Neuron (in vitro differentiated cells): ENCODE results near the gene TMEM117.
"Not testable (repeated sequence)": the region's sequence is repeated elsewhere in the genome, so short reads cannot be mapped to it uniquely, and the experiment has no call there.

Experiments
- H2AFZ ChIP-seq: one replicate; pipeline ENCODE4 v1.6.1; 2013; ENCODE audit warnings: low read depth, mild to moderate bottlenecking, inconsistent platforms, low read length, moderate library complexity
- H3K27me3 ChIP-seq: one replicate; pipeline ENCODE4 v1.6.1; 2013; ENCODE audit warnings: low read length; ENCODE audit not compliant: insufficient read depth
- H3K36me3 ChIP-seq: one replicate; pipeline ENCODE4 v1.6.1; 2013; ENCODE audit warnings: low read length; ENCODE audit not compliant: insufficient read depth
- H3K4me1 ChIP-seq: one replicate; pipeline ENCODE4 v1.6.1; 2013; ENCODE audit warnings: low read length; ENCODE audit not compliant: insufficient read depth
- H3K4me3 ChIP-seq: 2 replicates; pipeline ENCODE4 v1.5.1; 2013; ENCODE audit warnings: mild to moderate bottlenecking, low read length, moderate library complexity
- H3K9me3 ChIP-seq: one replicate; pipeline ENCODE4 v1.6.1; 2013; ENCODE audit warnings: low read length

Gene TMEM117

GRCh38 chr12:44143175-44143574, 307.3 kb downstream of the TMEM117 start:
- no peak overlapping the region for H3K4me3 ChIP-seq
- H3K4me1 ChIP-seq = no peaks in the 10 kb centered on the region
- no peaks in the 10 kb centered on the region for H3K36me3 ChIP-seq
- no peak overlapping the region for H2AFZ ChIP-seq
- H3K27me3 ChIP-seq = no peaks in the 10 kb centered on the region
- H3K9me3 ChIP-seq = no peaks in the 10 kb centered on the region

- Histone ChIP-seq H3K36me3 (no peaks in the 10 kb centered on the region), H3K4me1 (peaks cover 4% of the 10 kb centered on the region), H3K9me3 (peaks cover 2% of the 10 kb centered on the region)
Observed at GRCh38 chr12:44148936-44149335, 313.1 kb downstream of the TMEM117 start.

GRCh38 chr12:44154128-44154527, 318.2 kb downstream of the TMEM117 start:
- Histone ChIP-seq H3K27me3 (no peaks in the 10 kb centered on the region), H2AFZ (no peak overlapping the region), H3K4me3 (no peak overlapping the region), H3K9me3 (no peaks in the 10 kb centered on the region), H3K36me3 (no peaks in the 10 kb centered on the region), H3K4me1 (peaks cover 22% of the 10 kb centered on the region)

More at GRCh38 chr12:44148936-44149335, 313.1 kb downstream of the TMEM117 start:
- H3K4me3 ChIP-seq = no peak overlapping the region
- H3K27me3 ChIP-seq = no peaks in the 10 kb centered on the region
- H2AFZ ChIP-seq = peak overlapping the region; percentile 57

- Histone ChIP-seq H3K36me3 (no peaks in the 10 kb centered on the region), H3K4me3 (no peak overlapping the region), H3K9me3 (no peaks in the 10 kb centered on the region), H3K4me1 (peaks cover 31% of the 10 kb centered on the region), H2AFZ (no peak overlapping the region), H3K27me3 (no peaks in the 10 kb centered on the region)
Observed at GRCh38 chr12:44155358-44155757, 319.5 kb downstream of the TMEM117 start.

- no peaks in the 10 kb centered on the region for H3K36me3 ChIP-seq
- H3K9me3 ChIP-seq = no peaks in the 10 kb centered on the region
- H3K27me3 ChIP-seq = no peaks in the 10 kb centered on the region
- no peak overlapping the region for H3K4me3 ChIP-seq
- peaks cover 31% of the 10 kb centered on the region for H3K4me1 ChIP-seq
- H2AFZ ChIP-seq = no peak overlapping the region
Observed at GRCh38 chr12:44157359-44157758, 321.5 kb downstream of the TMEM117 start.

- H3K27me3 ChIP-seq = no peaks in the 10 kb centered on the region
- no peaks in the 10 kb centered on the region for H3K9me3 ChIP-seq
- no peaks in the 10 kb centered on the region for H3K36me3 ChIP-seq
- peaks cover 31% of the 10 kb centered on the region for H3K4me1 ChIP-seq
- H3K4me3 ChIP-seq = no peak overlapping the region
- H2AFZ ChIP-seq = no peak overlapping the region
Observed at GRCh38 chr12:44158746-44159145, 322.9 kb downstream of the TMEM117 start.

GRCh38 chr12:44159216-44159615, 323.3 kb downstream of the TMEM117 start:
- Histone ChIP-seq H2AFZ (no peak overlapping the region), H3K4me1 (peaks cover 31% of the 10 kb centered on the region), H3K4me3 (no peak overlapping the region), H3K36me3 (no peaks in the 10 kb centered on the region), H3K27me3 (no peaks in the 10 kb centered on the region), H3K9me3 (no peaks in the 10 kb centered on the region)

- no peaks in the 10 kb centered on the region for H3K9me3 ChIP-seq
- no peaks in the 10 kb centered on the region for H3K27me3 ChIP-seq
Observed at GRCh38 chr12:44159862-44160261, 324.0 kb downstream of the TMEM117 start.

GRCh38 chr12:44162961-44163360, 327.1 kb downstream of the TMEM117 start:
- no peaks in the 10 kb centered on the region for H3K27me3 ChIP-seq
- no peak overlapping the region for H3K4me3 ChIP-seq
- H3K36me3 ChIP-seq = no peaks in the 10 kb centered on the region

More at GRCh38 chr12:44159862-44160261, 324.0 kb downstream of the TMEM117 start:
- no peaks in the 10 kb centered on the region for H3K36me3 ChIP-seq
- H3K4me3 ChIP-seq = no peak overlapping the region
- no peak overlapping the region for H2AFZ ChIP-seq
- H3K4me1 ChIP-seq = peaks cover 31% of the 10 kb centered on the region

GRCh38 chr12:44174053-44174452, 338.2 kb downstream of the TMEM117 start:
- Histone ChIP-seq H3K9me3 (peaks cover 2% of the 10 kb centered on the region), H3K4me1 (no peaks in the 10 kb centered on the region), H3K36me3 (no peaks in the 10 kb centered on the region), H3K4me3 (no peak overlapping the region), H3K27me3 (no peaks in the 10 kb centered on the region), H2AFZ (no peak overlapping the region)

More at GRCh38 chr12:44162961-44163360, 327.1 kb downstream of the TMEM117 start:
- Histone ChIP-seq H3K9me3 (no peaks in the 10 kb centered on the region), H2AFZ (no peak overlapping the region), H3K4me1 (peaks cover 21% of the 10 kb centered on the region)

GRCh38 chr12:44184499-44185206, 348.8 kb downstream of the TMEM117 start:
- Histone ChIP-seq H2AFZ (no peak overlapping the region), H3K4me1 (no peaks in the 10 kb centered on the region), H3K9me3 (peaks cover 2% of the 10 kb centered on the region), H3K4me3 (no peak overlapping the region), H3K27me3 (no peaks in the 10 kb centered on the region), H3K36me3 (no peaks in the 10 kb centered on the region)

- Histone ChIP-seq H2AFZ (no peak overlapping the region), H3K27me3 (no peaks in the 10 kb centered on the region), H3K36me3 (no peaks in the 10 kb centered on the region), H3K4me1 (no peaks in the 10 kb centered on the region), H3K9me3 (no peaks in the 10 kb centered on the region), H3K4me3 (no peak overlapping the region)
Observed at GRCh38 chr12:44193281-44193680, 357.4 kb downstream of the TMEM117 start.

GRCh38 chr12:44195719-44196118, 359.8 kb downstream of the TMEM117 start:
- not testable (repeated sequence) for H3K4me3 ChIP-seq, H3K36me3 ChIP-seq, H3K27me3 ChIP-seq

GRCh38 chr12:44206045-44206444, 370.2 kb downstream of the TMEM117 start:
- Histone ChIP-seq H3K27me3 (no peaks in the 10 kb centered on the region), H3K36me3 (no peaks in the 10 kb centered on the region), H3K9me3 (peaks cover 10% of the 10 kb centered on the region), H2AFZ (no peak overlapping the region), H3K4me3 (no peak overlapping the region), H3K4me1 (peaks cover 2% of the 10 kb centered on the region)

More at GRCh38 chr12:44195719-44196118, 359.8 kb downstream of the TMEM117 start:
- H3K9me3 ChIP-seq, H2AFZ ChIP-seq, H3K4me1 ChIP-seq: not testable (repeated sequence)
